Activated naive CD8-positive, alpha-beta T cell treated with anti-CD3 and anti-CD28 coated beads, Interleukin-2, amount 10 ng/mL, durations not matched to agents 7 days and 5 days (primary cell): Measurements from ENCODE around the gene PTPRN2. TPM values are rescaled to one million over a fixed set of nuclear protein-coding genes. Genes with fewer than 3 reads are reported as not detected.

Experiments used
- ATAC-seq: fragments of 150-1000 bp; cut with Tn5 transposase; one replicate; pipeline ENCODE4 v1.10.0; 2021; ENCODE audit warnings: low read depth, moderate library complexity
- POLR2A ChIA-PET: fragments of 350-600 bp; sonication (Branson Sonifier 250); formaldehyde crosslinking; loops from one replicate; lab custom pipeline; 2021; ENCODE audit warnings: antibody characterized with exemption; lab: Charles Lee
- DNase-seq: peaks from one replicate; pipeline ENCODE4 v3.0.0; 2021
- H3K27ac Mint-ChIP-seq: one replicate; pipeline ENCODE4 v1.8.0; 2022; ENCODE audit warnings: mild to moderate bottlenecking, mixed read lengths
- H3K27me3 Mint-ChIP-seq: one replicate; pipeline ENCODE4 v1.8.0; 2022; ENCODE audit warnings: mild to moderate bottlenecking, moderate library complexity, mixed read lengths
- H3K36me3 Mint-ChIP-seq: one replicate; pipeline ENCODE4 v1.8.0; 2021; ENCODE audit warnings: mild to moderate bottlenecking, mixed read lengths
- H3K4me1 Mint-ChIP-seq: one replicate; pipeline ENCODE4 v1.8.0; 2021; ENCODE audit warnings: mixed read lengths
- H3K4me3 Mint-ChIP-seq: one replicate; pipeline ENCODE4 v1.8.0; 2022; ENCODE audit warnings: mild to moderate bottlenecking, moderate library complexity, mixed read lengths
- H3K9me3 Mint-ChIP-seq: one replicate; pipeline ENCODE4 v1.8.0; 2021; ENCODE audit warnings: mixed read lengths
- total RNA-seq, 2 experiments: library from RNA; stranded (reverse); gene quantifications; one replicate each; pipeline ENCODE4 v1.2.3, GENCODE V29; 2021

Gene PTPRN2
- total RNA-seq, 2 experiments from 2014 or later, result 4.5 to 4.9 TPM

GRCh38 chr7:158130023-158130409 lies 457.6 kb downstream of the PTPRN2 start:
- ATAC-seq, result no peak
- no peak for DNase-seq
- Mint-ChIP-seq H3K36me3 (no peaks in the 10 kb centered on the region), H3K9me3 (peaks cover 2% of the 10 kb centered on the region), H3K4me3 (no peak overlapping the region), H3K27ac (no peak overlapping the region), H3K27me3 (no peaks in the 10 kb centered on the region), H3K4me1 (no peaks in the 10 kb centered on the region)
- POLR2A ChIA-PET, result no interaction called here

GRCh38 chr7:158129037-158130022 lies 458.3 kb downstream of the PTPRN2 start:
- no peak for DNase-seq
- POLR2A ChIA-PET, result no interaction called here
- H3K27me3 Mint-ChIP-seq, result no peaks in the 10 kb centered on the region
- H3K9me3 Mint-ChIP-seq, result peaks cover 2% of the 10 kb centered on the region
- H3K4me1 Mint-ChIP-seq, result no peaks in the 10 kb centered on the region
- H3K36me3 Mint-ChIP-seq, result no peaks in the 10 kb centered on the region
- H3K27ac Mint-ChIP-seq, result no peak overlapping the region
- H3K4me3 Mint-ChIP-seq, result no peak overlapping the region
- no peak for ATAC-seq

- ATAC-seq, result no peak
- POLR2A ChIA-PET, result no interaction called here
- no peaks in the 10 kb centered on the region for H3K27me3 Mint-ChIP-seq
- H3K4me1 Mint-ChIP-seq, result no peaks in the 10 kb centered on the region
- H3K9me3 Mint-ChIP-seq, result peaks cover 2% of the 10 kb centered on the region
- no peak overlapping the region for H3K4me3 Mint-ChIP-seq
- H3K36me3 Mint-ChIP-seq, result no peaks in the 10 kb centered on the region
- DNase-seq, result no peak
- H3K27ac Mint-ChIP-seq, result no peak overlapping the region
Measured at GRCh38 chr7:158128572-158128971, 459.1 kb downstream of the PTPRN2 start.

- no peaks in the 10 kb centered on the region for H3K27me3 Mint-ChIP-seq
- no peak overlapping the region for H3K27ac Mint-ChIP-seq
- H3K9me3 Mint-ChIP-seq, result peaks cover 5% of the 10 kb centered on the region
- H3K4me3 Mint-ChIP-seq, result peak overlapping the region; percentile 51
- no peaks in the 10 kb centered on the region for H3K4me1 Mint-ChIP-seq
- DNase-seq, result no peak
- no peak for ATAC-seq
- H3K36me3 Mint-ChIP-seq, result no peaks in the 10 kb centered on the region
- POLR2A ChIA-PET, result no interaction called here
Measured at GRCh38 chr7:158127241-158127640, 460.4 kb downstream of the PTPRN2 start.

GRCh38 chr7:158126661-158127060 lies 461.0 kb downstream of the PTPRN2 start:
- Mint-ChIP-seq H3K27ac (peak overlapping the region; percentile 32), H3K36me3 (no peaks in the 10 kb centered on the region), H3K4me3 (peak overlapping the region; percentile 51), H3K4me1 (no peaks in the 10 kb centered on the region), H3K9me3 (peaks cover 5% of the 10 kb centered on the region), H3K27me3 (no peaks in the 10 kb centered on the region)
- DNase-seq, result no peak
- no peak for ATAC-seq
- POLR2A ChIA-PET, result no interaction called here

GRCh38 chr7:158125721-158126120 lies 461.9 kb downstream of the PTPRN2 start:
- H3K4me3 Mint-ChIP-seq, result peak overlapping the region; percentile 44
- no peaks in the 10 kb centered on the region for H3K4me1 Mint-ChIP-seq
- no peak for ATAC-seq
- no peaks in the 10 kb centered on the region for H3K36me3 Mint-ChIP-seq
- peaks cover 8% of the 10 kb centered on the region for H3K9me3 Mint-ChIP-seq
- POLR2A ChIA-PET, result no interaction called here
- H3K27me3 Mint-ChIP-seq, result no peaks in the 10 kb centered on the region
- peak overlapping the region; percentile 31 for H3K27ac Mint-ChIP-seq
- peak; percentile 35 for DNase-seq

GRCh38 chr7:158125091-158125490 lies 462.5 kb downstream of the PTPRN2 start:
- no peak for DNase-seq
- POLR2A ChIA-PET, result no interaction called here
- Mint-ChIP-seq H3K4me1 (no peaks in the 10 kb centered on the region), H3K9me3 (peaks cover 8% of the 10 kb centered on the region), H3K27me3 (no peaks in the 10 kb centered on the region), H3K36me3 (no peaks in the 10 kb centered on the region), H3K27ac (no peak overlapping the region), H3K4me3 (no peak overlapping the region)
- ATAC-seq, result no peak

GRCh38 chr7:158124671-158125079 lies 462.9 kb downstream of the PTPRN2 start:
- no peak for ATAC-seq
- Mint-ChIP-seq H3K4me1 (no peaks in the 10 kb centered on the region), H3K27me3 (no peaks in the 10 kb centered on the region), H3K27ac (peak overlapping the region; percentile 60), H3K4me3 (no peak overlapping the region), H3K9me3 (peaks cover 8% of the 10 kb centered on the region), H3K36me3 (no peaks in the 10 kb centered on the region)
- POLR2A ChIA-PET, result no interaction called here
- no peak for DNase-seq

- POLR2A ChIA-PET, result no interaction called here
- Mint-ChIP-seq H3K4me1 (no peaks in the 10 kb centered on the region), H3K4me3 (no peak overlapping the region), H3K36me3 (no peaks in the 10 kb centered on the region), H3K27me3 (no peaks in the 10 kb centered on the region), H3K9me3 (peaks cover 12% of the 10 kb centered on the region), H3K27ac (no peak overlapping the region)
- ATAC-seq, result no peak
- DNase-seq, result no peak
Measured at GRCh38 chr7:158123753-158124152, 463.9 kb downstream of the PTPRN2 start.

GRCh38 chr7:158123214-158123613 lies 464.4 kb downstream of the PTPRN2 start:
- POLR2A ChIA-PET, result no interaction called here
- Mint-ChIP-seq H3K9me3 (peaks cover 12% of the 10 kb centered on the region), H3K4me1 (no peaks in the 10 kb centered on the region), H3K27ac (no peak overlapping the region), H3K36me3 (no peaks in the 10 kb centered on the region), H3K4me3 (no peak overlapping the region), H3K27me3 (no peaks in the 10 kb centered on the region)
- no peak for DNase-seq
- ATAC-seq, result no peak

GRCh38 chr7:158121441-158122045 lies 466.1 kb downstream of the PTPRN2 start:
- Mint-ChIP-seq H3K9me3 (peaks cover 14% of the 10 kb centered on the region), H3K36me3 (no peaks in the 10 kb centered on the region), H3K27me3 (no peaks in the 10 kb centered on the region), H3K4me3 (no peak overlapping the region), H3K27ac (no peak overlapping the region), H3K4me1 (no peaks in the 10 kb centered on the region)
- ATAC-seq, result no peak
- POLR2A ChIA-PET, result no interaction called here
- peak; percentile 4 for DNase-seq

GRCh38 chr7:158120716-158121115 lies 466.9 kb downstream of the PTPRN2 start:
- POLR2A ChIA-PET, result no interaction called here
- Mint-ChIP-seq H3K27me3 (no peaks in the 10 kb centered on the region), H3K9me3 (peaks cover 14% of the 10 kb centered on the region)

GRCh38 chr7:158120316-158120715 lies 467.3 kb downstream of the PTPRN2 start:
- peaks cover 12% of the 10 kb centered on the region for H3K9me3 Mint-ChIP-seq
- H3K27me3 Mint-ChIP-seq, result no peaks in the 10 kb centered on the region
- H3K36me3 Mint-ChIP-seq, result no peaks in the 10 kb centered on the region
- H3K4me3 Mint-ChIP-seq, result no peak overlapping the region
- ATAC-seq (no peak), DNase-seq (no peak)
- POLR2A ChIA-PET, result no interaction called here
- H3K4me1 Mint-ChIP-seq, result no peaks in the 10 kb centered on the region
- H3K27ac Mint-ChIP-seq, result no peak overlapping the region

More at GRCh38 chr7:158120716-158121115, 466.9 kb downstream of the PTPRN2 start:
- ATAC-seq (no peak), DNase-seq (peak; percentile 7)
- Mint-ChIP-seq H3K36me3 (no peaks in the 10 kb centered on the region), H3K4me3 (no peak overlapping the region), H3K4me1 (no peaks in the 10 kb centered on the region), H3K27ac (no peak overlapping the region)
